ENCODE results near the gene PHYHD1. TPM values are rescaled to one million over a fixed set of nuclear protein-coding genes. Genes with fewer than 3 reads are reported as not detected.

The PHYHD1 gene
- total RNA-seq, 1 experiment from 2014 or later: 0.32 TPM

GRCh38 chr9:128918921-128919320 lies 1.9 kb upstream of the PHYHD1 start (continued):
- TF ChIP-seq ZBTB33 (IDR thresholded peaks at IDR 0.05; ENCODE audit: extremely low read depth, insufficient replicate concordance, low read length) (no peak), CBX3 (IDR thresholded peaks at IDR 0.05; ENCODE audit: low read depth) (no peak), POLR2AphosphoS5 (IDR thresholded peaks at IDR 0.05; ENCODE audit: low read depth, low read length) (no peak), SP1 (IDR thresholded peaks at IDR 0.05; ENCODE audit: low read depth) (no peak), RAD21 (IDR thresholded peaks at IDR 0.05; ENCODE audit: low read depth) (no peak), EZH2 (IDR thresholded peaks at IDR 0.05) (no peak)
- TF ChIP-seq, protein P1, sequence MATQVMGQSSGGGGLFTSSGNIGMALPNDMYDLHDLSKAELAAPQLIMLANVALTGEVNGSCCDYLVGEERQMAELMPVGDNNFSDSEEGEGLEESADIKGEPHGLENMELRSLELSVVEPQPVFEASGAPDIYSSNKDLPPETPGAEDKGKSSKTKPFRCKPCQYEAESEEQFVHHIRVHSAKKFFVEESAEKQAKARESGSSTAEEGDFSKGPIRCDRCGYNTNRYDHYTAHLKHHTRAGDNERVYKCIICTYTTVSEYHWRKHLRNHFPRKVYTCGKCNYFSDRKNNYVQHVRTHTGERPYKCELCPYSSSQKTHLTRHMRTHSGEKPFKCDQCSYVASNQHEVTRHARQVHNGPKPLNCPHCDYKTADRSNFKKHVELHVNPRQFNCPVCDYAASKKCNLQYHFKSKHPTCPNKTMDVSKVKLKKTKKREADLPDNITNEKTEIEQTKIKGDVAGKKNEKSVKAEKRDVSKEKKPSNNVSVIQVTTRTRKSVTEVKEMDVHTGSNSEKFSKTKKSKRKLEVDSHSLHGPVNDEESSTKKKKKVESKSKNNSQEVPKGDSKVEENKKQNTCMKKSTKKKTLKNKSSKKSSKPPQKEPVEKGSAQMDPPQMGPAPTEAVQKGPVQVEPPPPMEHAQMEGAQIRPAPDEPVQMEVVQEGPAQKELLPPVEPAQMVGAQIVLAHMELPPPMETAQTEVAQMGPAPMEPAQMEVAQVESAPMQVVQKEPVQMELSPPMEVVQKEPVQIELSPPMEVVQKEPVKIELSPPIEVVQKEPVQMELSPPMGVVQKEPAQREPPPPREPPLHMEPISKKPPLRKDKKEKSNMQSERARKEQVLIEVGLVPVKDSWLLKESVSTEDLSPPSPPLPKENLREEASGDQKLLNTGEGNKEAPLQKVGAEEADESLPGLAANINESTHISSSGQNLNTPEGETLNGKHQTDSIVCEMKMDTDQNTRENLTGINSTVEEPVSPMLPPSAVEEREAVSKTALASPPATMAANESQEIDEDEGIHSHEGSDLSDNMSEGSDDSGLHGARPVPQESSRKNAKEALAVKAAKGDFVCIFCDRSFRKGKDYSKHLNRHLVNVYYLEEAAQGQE (IDR thresholded peaks at IDR 0.05; ENCODE audit: low read depth): no peak

DNA sequence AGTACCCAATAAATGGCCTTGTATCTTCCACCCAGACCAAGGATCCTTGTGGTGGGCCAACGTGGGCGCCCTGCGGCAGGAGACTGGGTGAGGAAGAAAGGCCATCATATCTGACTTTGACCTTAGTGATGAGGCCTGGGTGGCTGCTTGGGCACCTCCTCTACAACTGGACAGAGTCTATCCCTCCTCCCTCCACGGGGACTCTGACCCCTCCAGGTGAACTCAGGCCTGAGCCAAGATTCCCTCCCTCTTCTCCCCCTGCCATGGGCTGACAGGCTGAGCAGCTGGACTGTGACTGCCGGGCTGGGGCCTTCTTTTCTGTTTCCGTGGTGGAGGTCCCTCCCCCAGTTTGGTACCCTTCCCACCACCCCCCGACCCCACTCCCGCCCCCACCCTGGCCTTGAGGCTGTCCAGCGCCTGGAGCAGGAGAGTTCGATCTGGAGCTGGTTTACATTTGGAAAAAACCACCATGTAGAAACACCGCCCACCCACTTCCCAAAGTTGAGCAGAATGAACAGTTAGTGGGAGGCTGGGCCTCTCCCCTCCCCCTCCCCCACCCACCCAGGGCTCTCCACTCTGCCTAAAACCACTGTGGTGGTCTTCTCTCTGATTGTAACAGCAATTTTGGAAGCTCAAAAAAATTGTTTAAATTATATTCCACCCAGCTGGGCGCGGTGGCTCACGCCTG lies 1.2 kb upstream of the PHYHD1 start:
- ATAC-seq: no peak

More for the DNA sequence above, 1.2 kb upstream of the PHYHD1 start:
- Histone ChIP-seq H3K36me3 (ENCODE audit: control insufficient read depth in 1 of 2, insufficient read depth in 2 of 2, low read length in 2 of 2) (0 out of 4 replicates have a peak, but pooled peaks cover 0 to 5% of the 10 kb centered on the region in 2 experiments), H3K9me3 (ENCODE audit: control insufficient read depth in 1 of 2, insufficient read depth in 1 of 2, low read depth in 1 of 2, low read length in 2 of 2) (no peaks in the 10 kb centered on the region), H3K27ac (ENCODE audit: low read depth, low read length) (no peak overlapping the region), H3K9ac (ENCODE audit: low read length) (no peak overlapping the region), H2AFZ (ENCODE audit: low read depth, low read length, poor library complexity, severe bottlenecking) (no peak overlapping the region), H4K20me1 (ENCODE audit: insufficient read depth) (no peaks in the 10 kb centered on the region), H3K9me2 (ENCODE audit: insufficient read depth) (no peaks in the 10 kb centered on the region), H3K4me3 (replicated peaks in 1 of 2; ENCODE audit: low read depth in 1 of 2, low read length in 2 of 2) (no peak overlapping the region), H3K4me1 (ENCODE audit: control insufficient read depth in 1 of 2, insufficient read depth in 2 of 2, low read length in 2 of 2) (no peaks in the 10 kb centered on the region), H3K79me2 (ENCODE audit: insufficient read depth, low read length) (peaks cover 4% of the 10 kb centered on the region; the same call in 1 of the 2 replicates), H3K4me2 (ENCODE audit: low read length) (no peak overlapping the region), H3K27me3 (ENCODE audit: insufficient read depth, low read length) (no peaks in the 10 kb centered on the region)
- intact Hi-C loops (cut with micrococcal nuclease): no loop called here
- no peak for DNase-seq (ENCODE audit: low read depth, low spot score)
- ChIA-PET CTCF (no interaction called here), POLR2A (no interaction called here), RAD21 (ENCODE audit: low non-redundant PET in 1 of 2, low total read pairs in 2 of 2, uncharacterized antibody in 2 of 2, unreplicated experiment in 2 of 2) (no interaction called here)
- no peak for TF ChIP-seq CBX3 (IDR thresholded peaks at IDR 0.05; ENCODE audit: low read depth)
- no peak for TF ChIP-seq POLR2AphosphoS5 (IDR thresholded peaks at IDR 0.05; ENCODE audit: low read depth, low read length)
- no peak for TF ChIP-seq CEBPB (IDR thresholded peaks at IDR 0.05; ENCODE audit: low read depth)
- no peak for TF ChIP-seq MAX (IDR thresholded peaks at IDR 0.05)
- no peak for TF ChIP-seq SP1 (IDR thresholded peaks at IDR 0.05; ENCODE audit: low read depth)
- TF ChIP-seq, protein P2, sequence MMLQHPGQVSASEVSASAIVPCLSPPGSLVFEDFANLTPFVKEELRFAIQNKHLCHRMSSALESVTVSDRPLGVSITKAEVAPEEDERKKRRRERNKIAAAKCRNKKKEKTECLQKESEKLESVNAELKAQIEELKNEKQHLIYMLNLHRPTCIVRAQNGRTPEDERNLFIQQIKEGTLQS (IDR thresholded peaks at IDR 0.05): no peak
- BruUV-seq (replicated peaks): no TSS peak

Measured in HCT116 (cell line).